ENCODE measurements around the gene VAV3. TPM values are rescaled to one million over a fixed set of nuclear protein-coding genes. Genes with fewer than 3 reads are reported as not detected.

The VAV3 gene
- total and polyA plus RNA-seq, 3 donors from 2014 or later = 10.1 to 11.4 (median 11.3) TPM

DNA sequence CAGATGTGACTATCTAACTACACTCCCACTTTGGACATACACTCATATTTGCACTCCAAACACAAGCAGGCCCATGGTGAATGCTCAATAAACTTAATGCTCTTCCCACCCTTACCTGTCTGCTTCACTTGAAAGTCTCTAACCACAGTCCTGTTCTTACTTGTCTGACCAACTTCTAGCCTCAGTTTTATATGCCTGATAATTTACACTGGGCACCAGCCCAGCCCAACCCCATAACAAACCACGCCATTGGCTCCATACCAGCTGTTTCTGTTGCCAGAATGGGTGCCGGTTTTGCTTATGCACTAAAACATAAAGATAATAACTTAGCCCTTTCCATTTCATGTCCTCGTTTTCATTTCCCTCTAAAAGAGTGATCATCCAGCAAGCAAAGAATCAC lies 428.7 kb downstream of the VAV3 start:
- Histone ChIP-seq H3K27ac (no peak overlapping the region), H3K36me3 (ENCODE audit: low read depth, missing control alignments) (no peaks in the 10 kb centered on the region), H3K4me3 (no peak overlapping the region), H3K9me3 (no peaks in the 10 kb centered on the region), H3K27me3 (no peaks in the 10 kb centered on the region), H3K4me1 (no peaks in the 10 kb centered on the region)
- DNase-seq = no peak
- WGBS, 2 donors = 58 to 71% methylated on average over 3 of the region's 3 CpGs
- TF ChIP-seq POLR2A (IDR thresholded peaks at IDR 0.05) = no peak
- TF ChIP-seq, protein P1, sequence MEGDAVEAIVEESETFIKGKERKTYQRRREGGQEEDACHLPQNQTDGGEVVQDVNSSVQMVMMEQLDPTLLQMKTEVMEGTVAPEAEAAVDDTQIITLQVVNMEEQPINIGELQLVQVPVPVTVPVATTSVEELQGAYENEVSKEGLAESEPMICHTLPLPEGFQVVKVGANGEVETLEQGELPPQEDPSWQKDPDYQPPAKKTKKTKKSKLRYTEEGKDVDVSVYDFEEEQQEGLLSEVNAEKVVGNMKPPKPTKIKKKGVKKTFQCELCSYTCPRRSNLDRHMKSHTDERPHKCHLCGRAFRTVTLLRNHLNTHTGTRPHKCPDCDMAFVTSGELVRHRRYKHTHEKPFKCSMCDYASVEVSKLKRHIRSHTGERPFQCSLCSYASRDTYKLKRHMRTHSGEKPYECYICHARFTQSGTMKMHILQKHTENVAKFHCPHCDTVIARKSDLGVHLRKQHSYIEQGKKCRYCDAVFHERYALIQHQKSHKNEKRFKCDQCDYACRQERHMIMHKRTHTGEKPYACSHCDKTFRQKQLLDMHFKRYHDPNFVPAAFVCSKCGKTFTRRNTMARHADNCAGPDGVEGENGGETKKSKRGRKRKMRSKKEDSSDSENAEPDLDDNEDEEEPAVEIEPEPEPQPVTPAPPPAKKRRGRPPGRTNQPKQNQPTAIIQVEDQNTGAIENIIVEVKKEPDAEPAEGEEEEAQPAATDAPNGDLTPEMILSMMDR (IDR thresholded peaks at IDR 0.05) = no peak
- intact Hi-C loops (cut with DNase I; ENCODE audit: low total_unique reads) = loop anchor here (5.0 kb wide), 1 partner anchor 1756 kb away; no protein-coding TSS in a partner anchor

DNA sequence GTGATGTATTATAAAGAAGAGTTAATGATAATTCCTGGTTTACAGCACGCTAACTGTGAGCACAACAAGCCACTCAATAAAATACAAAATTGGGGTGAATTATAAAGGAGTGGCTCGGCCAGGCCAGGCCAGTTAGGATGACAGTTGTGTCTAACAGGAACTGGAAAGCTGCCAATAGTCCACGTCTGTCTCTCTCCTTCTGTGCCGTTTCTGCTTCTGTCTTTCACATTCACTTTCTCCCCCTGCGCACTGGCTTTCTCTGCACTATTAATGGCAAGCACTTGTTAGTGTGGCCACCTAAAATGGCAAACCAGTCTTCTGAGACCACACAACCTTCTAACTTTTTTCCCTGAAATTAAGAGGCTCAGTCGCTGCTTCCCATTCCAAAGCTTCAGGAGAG lies 429.9 kb downstream of the VAV3 start:
- H3K4me1 ChIP-seq = no peaks in the 10 kb centered on the region

DNA sequence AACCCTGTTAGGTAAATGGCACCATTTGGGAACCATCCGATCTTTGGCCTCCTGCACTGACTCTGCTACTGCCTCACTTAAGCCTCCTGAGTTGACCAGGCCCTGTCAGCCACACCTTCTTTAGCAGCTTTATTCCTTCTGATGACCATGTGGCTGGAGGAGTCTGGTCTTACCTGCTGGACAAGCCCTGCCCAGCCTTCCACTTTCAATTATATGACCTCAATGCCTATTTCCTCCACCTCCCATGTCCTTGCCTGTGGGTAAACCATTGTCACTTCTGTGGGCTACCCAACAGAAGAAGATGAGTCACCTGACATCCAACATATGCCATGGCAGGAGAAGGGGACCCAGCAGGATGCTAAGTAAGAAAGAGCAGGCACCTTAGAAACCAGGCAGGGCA lies 430.3 kb downstream of the VAV3 start:
- Histone ChIP-seq H3K27me3 (no peaks in the 10 kb centered on the region), H3K4me3 (no peak overlapping the region), H3K9me3 (no peaks in the 10 kb centered on the region), H3K27ac (no peak overlapping the region), H3K4me1 (no peaks in the 10 kb centered on the region), H3K36me3 (ENCODE audit: low read depth, missing control alignments) (no peaks in the 10 kb centered on the region)
- TF ChIP-seq, protein P1 (IDR thresholded peaks at IDR 0.05) = no peak
- no peak for TF ChIP-seq POLR2A (IDR thresholded peaks at IDR 0.05)
- WGBS, 2 donors = 89 to 93% methylated on average over 1 of the region's 1 CpG
- intact Hi-C loops (cut with DNase I; ENCODE audit: low total_unique reads) = loop anchor here (5.0 kb wide), 1 partner anchor 1758 kb away; no protein-coding TSS in a partner anchor
- no peak for DNase-seq

More for the DNA sequence above, 429.9 kb downstream of the VAV3 start:
- Histone ChIP-seq H3K9me3 (no peaks in the 10 kb centered on the region), H3K27ac (no peak overlapping the region), H3K4me3 (no peak overlapping the region), H3K27me3 (no peaks in the 10 kb centered on the region), H3K36me3 (ENCODE audit: low read depth, missing control alignments) (no peaks in the 10 kb centered on the region)
- TF ChIP-seq POLR2A (IDR thresholded peaks at IDR 0.05) = no peak
- TF ChIP-seq, protein P1 (IDR thresholded peaks at IDR 0.05) = no peak
- WGBS, 2 donors = 79 to 83% methylated on average over 6 of the region's 6 CpGs
- intact Hi-C loops (cut with DNase I; ENCODE audit: low total_unique reads) = loop anchor here (5.0 kb wide), 1 partner anchor 1757 kb away; no protein-coding TSS in a partner anchor
- no peak for DNase-seq

DNA sequence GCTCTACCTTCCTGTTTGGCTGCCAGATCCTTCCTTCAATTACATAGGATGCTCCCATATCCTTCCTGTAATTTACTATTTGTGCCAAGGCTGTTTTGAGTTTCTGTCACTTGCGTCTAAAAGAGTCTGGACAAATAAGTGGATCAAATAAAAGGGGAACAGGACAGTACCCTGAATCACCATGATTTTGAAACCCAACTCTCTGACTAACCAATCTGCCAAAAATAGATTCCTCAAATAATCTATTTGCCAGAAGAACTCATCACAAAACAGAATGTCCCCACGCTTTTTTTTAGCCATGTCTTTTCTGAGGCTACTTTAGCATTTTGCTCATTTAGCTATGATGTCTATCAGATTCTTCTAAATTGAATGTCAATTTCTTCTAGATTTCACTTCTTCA lies 431.5 kb downstream of the VAV3 start:
- H3K36me3 ChIP-seq (ENCODE audit: low read depth, missing control alignments) = no peaks in the 10 kb centered on the region
- intact Hi-C loops (cut with DNase I; ENCODE audit: low total_unique reads) = no loop called here
- H3K9me3 ChIP-seq = no peaks in the 10 kb centered on the region
- no peak for DNase-seq
- H3K27ac ChIP-seq = no peak overlapping the region
- no peak overlapping the region for H3K4me3 ChIP-seq
- TF ChIP-seq, protein P1 (IDR thresholded peaks at IDR 0.05) = no peak
- no peak for TF ChIP-seq POLR2A (IDR thresholded peaks at IDR 0.05)
- H3K4me1 ChIP-seq = no peaks in the 10 kb centered on the region
- no peaks in the 10 kb centered on the region for H3K27me3 ChIP-seq
- 82 to 92% methylated on average over 2 of the region's 2 CpGs for WGBS, 2 donors

DNA sequence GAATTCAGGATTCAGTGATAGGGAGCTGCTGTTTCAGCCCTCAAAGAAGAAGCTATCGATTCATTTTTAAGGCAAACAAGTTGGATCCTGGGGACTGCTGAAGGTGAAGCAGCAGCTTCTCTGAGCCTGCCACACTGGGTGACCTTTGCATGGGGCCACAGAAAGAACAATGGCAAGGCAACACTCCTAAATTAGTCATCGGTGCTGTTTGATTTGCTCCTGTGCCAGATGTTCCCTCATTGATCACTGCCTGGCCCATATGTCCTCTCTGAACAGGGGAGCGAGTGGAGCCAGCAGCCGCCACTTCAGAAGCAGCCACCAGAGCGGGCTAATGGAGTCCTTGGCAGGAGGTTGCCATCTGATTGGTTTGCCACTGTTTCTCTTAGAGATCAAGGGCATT lies 432.7 kb downstream of the VAV3 start:
- WGBS, 2 donors = 78 to 84% methylated on average over 5 of the region's 5 CpGs
- Histone ChIP-seq H3K4me3 (no peak overlapping the region), H3K4me1 (no peaks in the 10 kb centered on the region), H3K27ac (no peak overlapping the region), H3K27me3 (no peaks in the 10 kb centered on the region), H3K36me3 (ENCODE audit: low read depth, missing control alignments) (no peaks in the 10 kb centered on the region), H3K9me3 (no peaks in the 10 kb centered on the region)
- DNase-seq = no peak
- intact Hi-C loops (cut with DNase I; ENCODE audit: low total_unique reads) = no loop called here
- TF ChIP-seq, protein P1 (IDR thresholded peaks at IDR 0.05) = no peak
- no peak for TF ChIP-seq POLR2A (IDR thresholded peaks at IDR 0.05)
